Astrocyte (in vitro differentiated cells and primary cell): ENCODE data around the gene RADX. TPM values are rescaled to one million over a fixed set of nuclear protein-coding genes. Genes with fewer than 3 reads are reported as not detected.

Experiments used
- DNase-seq: peaks from one replicate; pipeline ENCODE4 v3.0.0-alpha.2; 2010; ENCODE audit warnings: low read depth
- FAIRE-seq: peaks from 2 replicates; lab custom pipeline; 2011; peaks lifted over from hg19 to GRCh38; lab: Jason Lieb, UNC
- H2AFZ ChIP-seq: 2 replicates; pipeline ENCODE4 v1.6.0; 2012; ENCODE audit warnings: low read depth, low read length, inconsistent platforms
- H3K27ac ChIP-seq: 2 replicates; pipeline ENCODE4 v1.5.1; 2011; ENCODE audit warnings: low read depth, low read length, inconsistent platforms
- H3K27me3 ChIP-seq: 2 replicates; pipeline ENCODE4 v1.6.0; 2011; ENCODE audit warnings: low read length, inconsistent platforms; ENCODE audit not compliant: insufficient read depth
- H3K36me3 ChIP-seq: 2 replicates; pipeline ENCODE4 v1.5.1; 2011; ENCODE audit warnings: low read length, inconsistent platforms; ENCODE audit not compliant: insufficient read depth
- H3K4me1 ChIP-seq: 2 replicates; pipeline ENCODE4 v1.5.1; 2011; ENCODE audit warnings: low read length, inconsistent platforms; ENCODE audit not compliant: insufficient read depth
- H3K4me2 ChIP-seq: 2 replicates; pipeline ENCODE4 v1.6.0; 2012; ENCODE audit warnings: low read length, inconsistent platforms
- H3K4me3 ChIP-seq: 2 replicates; pipeline ENCODE4 v1.5.1; 2011; ENCODE audit warnings: low read depth, mild to moderate bottlenecking, low read length, inconsistent platforms; ENCODE audit not compliant: insufficient read depth
- H3K79me2 ChIP-seq: 2 replicates; pipeline ENCODE4 v1.6.0; 2012; ENCODE audit warnings: mild to moderate bottlenecking, low read length, inconsistent platforms; ENCODE audit not compliant: insufficient read depth
- H3K9ac ChIP-seq: 2 replicates; pipeline ENCODE4 v1.6.0; 2012; ENCODE audit warnings: mild to moderate bottlenecking, low read length, inconsistent platforms
- H3K9me3 ChIP-seq: 2 replicates; pipeline ENCODE4 v1.5.1; 2012; ENCODE audit warnings: low read depth, mild to moderate bottlenecking, low read length, inconsistent platforms; ENCODE audit not compliant: insufficient read depth
- H4K20me1 ChIP-seq: 2 replicates; pipeline ENCODE4 v1.6.0; 2012; ENCODE audit warnings: low read length, inconsistent platforms; ENCODE audit not compliant: insufficient read depth
- H3K27ac Mint-ChIP-seq: one replicate; pipeline ENCODE4 v1.8.0; 2021; ENCODE audit warnings: mild to moderate bottlenecking, mixed read lengths; ENCODE audit not compliant: unreplicated experiment
- H3K27me3 Mint-ChIP-seq: one replicate; pipeline ENCODE4 v1.8.0; 2021; ENCODE audit warnings: low read depth, mixed read lengths; ENCODE audit not compliant: unreplicated experiment
- H3K36me3 Mint-ChIP-seq: one replicate; pipeline ENCODE4 v1.8.0; 2021; ENCODE audit warnings: low read depth, mixed read lengths; ENCODE audit not compliant: unreplicated experiment
- H3K4me1 Mint-ChIP-seq: one replicate; pipeline ENCODE4 v1.8.0; 2021; ENCODE audit warnings: low read depth, mixed read lengths; ENCODE audit not compliant: unreplicated experiment
- H3K4me3 Mint-ChIP-seq: one replicate; pipeline ENCODE4 v1.8.0; 2021; ENCODE audit warnings: mild to moderate bottlenecking, moderate library complexity, mixed read lengths; ENCODE audit not compliant: unreplicated experiment
- H3K9me3 Mint-ChIP-seq: one replicate; pipeline ENCODE4 v1.8.0; 2021; ENCODE audit warnings: mild to moderate bottlenecking, mixed read lengths; ENCODE audit not compliant: unreplicated experiment
- CTCF ChIP-seq: IDR thresholded peaks from 2 replicates; pipeline ENCODE4 v1.5.1; 2011; ENCODE audit warnings: low read depth, mild to moderate bottlenecking, inconsistent platforms, low read length, moderate library complexity; ENCODE audit not compliant: insufficient read depth
- EZH2 ChIP-seq: IDR thresholded peaks from 2 replicates; pipeline ENCODE4 v1.6.1; 2012; ENCODE audit warnings: mild to moderate bottlenecking, low read length, inconsistent platforms; ENCODE audit not compliant: insufficient read depth
- total RNA-seq: library from RNA; stranded (reverse); gene quantifications from 2 replicates; pipeline ENCODE4 v1.2.1, GENCODE V29; 2021

Gene RADX
- total RNA-seq, 1 donor from 2014 or later = 3.0 TPM

GRCh38 chrX:106588801-106589200 lies 23.0 kb upstream of the RADX start:
- Histone ChIP-seq H3K4me3 (no peak overlapping the region), H3K79me2 (no peaks in the 10 kb centered on the region), H3K9me3 (no peaks in the 10 kb centered on the region), H2AFZ (no peak overlapping the region), H3K4me1 (no peaks in the 10 kb centered on the region), H3K36me3 (no peaks in the 10 kb centered on the region), H3K9ac (no peak overlapping the region), H4K20me1 (no peaks in the 10 kb centered on the region), H3K27ac (no peak overlapping the region), H3K27me3 (no peaks in the 10 kb centered on the region), H3K4me2 (no peak overlapping the region)
- no peak for TF ChIP-seq EZH2
- TF ChIP-seq CTCF = no peak
- H3K27ac Mint-ChIP-seq = no peak overlapping the region
- DNase-seq (no peak), FAIRE-seq (no peak)
- no peak overlapping the region for H3K4me3 Mint-ChIP-seq
- peaks cover 1% of the 10 kb centered on the region for H3K27me3 Mint-ChIP-seq
- no peaks in the 10 kb centered on the region for H3K36me3 Mint-ChIP-seq
- no peaks in the 10 kb centered on the region for H3K4me1 Mint-ChIP-seq
- H3K9me3 Mint-ChIP-seq = no peaks in the 10 kb centered on the region

DNA sequence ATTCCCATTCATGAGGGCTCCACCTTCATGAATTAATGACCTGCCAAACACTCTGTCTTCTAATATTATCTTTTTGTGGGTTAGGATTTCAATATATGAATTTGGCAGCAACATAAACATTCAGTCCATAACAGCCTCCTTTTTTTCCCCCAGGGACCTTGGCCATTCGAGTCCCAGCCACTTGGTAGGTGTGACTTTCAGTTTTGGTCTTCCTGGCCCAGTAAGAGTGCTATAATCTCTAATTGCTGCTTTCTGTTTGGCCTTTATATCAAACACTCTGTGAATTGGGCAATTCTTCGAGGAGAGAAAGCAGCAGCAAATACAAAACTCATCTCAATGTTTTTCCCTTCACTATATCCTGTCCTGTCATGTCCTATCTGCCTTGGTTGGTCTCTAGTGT lies 12.4 kb upstream of the RADX start:
- no peak overlapping the region for H3K4me3 ChIP-seq
- TF ChIP-seq CTCF (no peak), EZH2 (no peak)
- H3K27ac ChIP-seq = no peak overlapping the region
- H3K9me3 Mint-ChIP-seq = no peaks in the 10 kb centered on the region
- no peaks in the 10 kb centered on the region for H3K79me2 ChIP-seq
- DNase-seq = no peak
- H3K9ac ChIP-seq = no peak overlapping the region
- no peak overlapping the region for H2AFZ ChIP-seq
- H3K4me1 Mint-ChIP-seq = no peaks in the 10 kb centered on the region
- no peak overlapping the region for H3K27ac Mint-ChIP-seq
- no peak overlapping the region for H3K4me3 Mint-ChIP-seq
- H3K9me3 ChIP-seq = no peaks in the 10 kb centered on the region
- H3K27me3 Mint-ChIP-seq = no peaks in the 10 kb centered on the region
- H3K27me3 ChIP-seq = no peaks in the 10 kb centered on the region
- no peaks in the 10 kb centered on the region for H3K36me3 ChIP-seq
- no peak overlapping the region for H3K4me2 ChIP-seq
- no peak for FAIRE-seq
- no peaks in the 10 kb centered on the region for H3K4me1 ChIP-seq
- H4K20me1 ChIP-seq = no peaks in the 10 kb centered on the region
- H3K36me3 Mint-ChIP-seq = no peaks in the 10 kb centered on the region

DNA sequence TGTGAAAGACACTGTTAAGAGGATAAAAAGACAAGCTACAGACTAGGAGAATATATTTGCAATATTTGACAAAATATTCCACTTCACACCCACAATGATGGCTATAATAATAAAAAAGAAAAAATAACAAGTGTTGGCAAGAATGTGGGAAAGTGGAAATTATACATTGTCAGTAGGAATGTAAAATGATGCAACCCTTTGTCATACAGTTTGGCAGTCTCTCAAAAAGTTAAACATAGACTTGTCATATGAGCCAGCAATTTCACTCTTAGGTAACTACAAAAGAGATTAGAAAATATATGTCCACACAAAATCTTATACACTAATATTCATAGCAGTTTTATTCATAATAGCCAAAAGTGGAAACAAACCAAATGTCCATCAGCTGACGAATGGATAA lies 5.2 kb upstream of the RADX start:
- FAIRE-seq = peak; percentile 99
- Mint-ChIP-seq H3K27ac (no peak overlapping the region), H3K27me3 (no peaks in the 10 kb centered on the region), H3K36me3 (no peaks in the 10 kb centered on the region), H3K4me1 (peaks cover 2% of the 10 kb centered on the region), H3K4me3 (no peak overlapping the region), H3K9me3 (no peaks in the 10 kb centered on the region)
- no peak overlapping the region for H3K4me3 ChIP-seq
- H3K9ac ChIP-seq = no peak overlapping the region
- H3K27ac ChIP-seq = no peak overlapping the region
- no peak overlapping the region for H2AFZ ChIP-seq
- no peaks in the 10 kb centered on the region for H3K36me3 ChIP-seq
- H3K9me3 ChIP-seq = no peaks in the 10 kb centered on the region
- H4K20me1 ChIP-seq = no peaks in the 10 kb centered on the region
- H3K4me1 ChIP-seq = no peaks in the 10 kb centered on the region
- no peak for DNase-seq
- H3K27me3 ChIP-seq = no peaks in the 10 kb centered on the region
- no peak overlapping the region for H3K4me2 ChIP-seq
- TF ChIP-seq CTCF = no peak
- no peak for TF ChIP-seq EZH2
- H3K79me2 ChIP-seq = no peaks in the 10 kb centered on the region
